HK-2 (cell line): ENCODE measurements around the gene WDFY4.

Experiments used
- DNase-seq: peaks from one replicate; pipeline ENCODE4 v3.0.0-alpha.2; 2018; ENCODE audit not compliant: unreplicated experiment

Gene WDFY4

GRCh38 chr10:48906841-48907240, 222.2 kb downstream of the WDFY4 start:
- no peak for DNase-seq

- no peak for DNase-seq
Observed at GRCh38 chr10:48907730-48908129, 223.1 kb downstream of the WDFY4 start.

GRCh38 chr10:48910548-48910947, 225.9 kb downstream of the WDFY4 start:
- DNase-seq, result no peak

GRCh38 chr10:48913674-48914073, 229.0 kb downstream of the WDFY4 start:
- no peak for DNase-seq

- no peak for DNase-seq
Observed at GRCh38 chr10:48923748-48924147, 239.1 kb downstream of the WDFY4 start.

GRCh38 chr10:48924988-48925387, 240.3 kb downstream of the WDFY4 start:
- DNase-seq, result no peak

GRCh38 chr10:48926255-48926654, 241.6 kb downstream of the WDFY4 start:
- no peak for DNase-seq

GRCh38 chr10:48926764-48927540, 242.3 kb downstream of the WDFY4 start:
- DNase-seq, result no peak

- DNase-seq, result no peak
Observed at GRCh38 chr10:48929413-48929990, 244.8 kb downstream of the WDFY4 start.

GRCh38 chr10:48931188-48931587, 246.5 kb downstream of the WDFY4 start:
- DNase-seq, result no peak

GRCh38 chr10:48932831-48933664, 248.4 kb downstream of the WDFY4 start:
- DNase-seq, result no peak

- no peak for DNase-seq
Observed at GRCh38 chr10:48934672-48935501, 250.2 kb downstream of the WDFY4 start.

GRCh38 chr10:48935577-48935976, 250.9 kb downstream of the WDFY4 start:
- DNase-seq, result no peak

- DNase-seq, result no peak
Observed at GRCh38 chr10:48937796-48938195, 253.1 kb downstream of the WDFY4 start.

GRCh38 chr10:48938281-48938680, 253.6 kb downstream of the WDFY4 start:
- no peak for DNase-seq

- DNase-seq, result no peak
Observed at GRCh38 chr10:48938990-48939536, 254.4 kb downstream of the WDFY4 start.

- DNase-seq, result no peak
Observed at GRCh38 chr10:48939790-48940325, 255.2 kb downstream of the WDFY4 start, which contains the start of gene LRRC18. Gene LRRC18, minus strand, starts transcription at chr10:48939840. Its CDS starts 25,685 bp downstream, at chr10:48914155.

- DNase-seq, result no peak
Observed at GRCh38 chr10:48940372-48940771, 255.7 kb downstream of the WDFY4 start.

- DNase-seq, result no peak
Observed at GRCh38 chr10:48940958-48941357, 256.3 kb downstream of the WDFY4 start.

GRCh38 chr10:48941427-48942075, 256.9 kb downstream of the WDFY4 start:
- DNase-seq, result no peak

- DNase-seq, result no peak
Observed at GRCh38 chr10:48943096-48943495, 258.4 kb downstream of the WDFY4 start.
